DOHH2 (cell line): Measurements from ENCODE around the gene CASP2.

Experiments
- H3F3A ChIP-seq: fragments of 200-600 bp; sonication (generic), shearing (Covaris generic); 2 replicates; pipeline ENCODE4 v1.6.0; 2016; ENCODE audit warnings: antibody characterized with exemption, mild to moderate bottlenecking; ENCODE audit not compliant: control insufficient read depth, insufficient read depth
- H3K27ac ChIP-seq: fragments of 200-600 bp; sonication (generic); 2 replicates; pipeline ENCODE4 v1.5.1; 2014; ENCODE audit warnings: low read depth, mild to moderate bottlenecking, low read length, moderate library complexity
- H3K27me3 ChIP-seq: fragments of 200-600 bp; sonication (generic); 2 replicates; pipeline ENCODE4 v1.6.1; 2014; ENCODE audit warnings: mild to moderate bottlenecking, low read length, mixed read lengths; ENCODE audit not compliant: control insufficient read depth
- H3K36me3 ChIP-seq: fragments of 200-600 bp; sonication (generic); 2 replicates; pipeline ENCODE4 v1.6.1; 2014; ENCODE audit warnings: mild to moderate bottlenecking, low read length, moderate library complexity, mixed read lengths; ENCODE audit not compliant: control insufficient read depth
- H3K4me1 ChIP-seq: fragments of 200-600 bp; sonication (generic); 2 replicates; pipeline ENCODE4 v1.6.1; 2014; ENCODE audit warnings: mild to moderate bottlenecking, low read length, mixed read lengths; ENCODE audit not compliant: control insufficient read depth
- H3K4me2 ChIP-seq: fragments of 200-600 bp; sonication (generic); 2 replicates; pipeline ENCODE4 v1.6.0; 2014; ENCODE audit warnings: mild to moderate bottlenecking, low read length, moderate library complexity
- H3K4me3 ChIP-seq: fragments of 200-600 bp; sonication (generic); 2 replicates; pipeline ENCODE4 v1.5.1; 2014; ENCODE audit warnings: mild to moderate bottlenecking, low read length, mixed read lengths
- H3K79me2 ChIP-seq: fragments of 200-600 bp; sonication (generic); 2 replicates; pipeline ENCODE4 v1.6.1; 2014; ENCODE audit warnings: mild to moderate bottlenecking, low read length, mixed read lengths; ENCODE audit not compliant: control insufficient read depth
- H3K9me2 ChIP-seq: fragments of 200-600 bp; sonication (generic); replicated peaks from 2 replicates; pipeline ENCODE4 v1.6.1; 2014; ENCODE audit warnings: mild to moderate bottlenecking, low read length, mixed read lengths; ENCODE audit not compliant: control insufficient read depth
- H3K9me3 ChIP-seq: fragments of 200-600 bp; sonication (generic); 2 replicates; pipeline ENCODE4 v1.6.1; 2014; ENCODE audit warnings: antibody characterized with exemption, low read length, mixed read lengths; ENCODE audit not compliant: control insufficient read depth, insufficient read depth
- H4K20me1 ChIP-seq: fragments of 200-600 bp; sonication (generic); 2 replicates; pipeline ENCODE4 v1.6.0; 2014; ENCODE audit warnings: low read depth, mild to moderate bottlenecking, antibody characterized with exemption, low read length, moderate library complexity; ENCODE audit not compliant: control insufficient read depth, insufficient read depth
- EZH2phosphoT487 ChIP-seq: fragments of 200-600 bp; sonication (generic); IDR thresholded peaks from 2 replicates; pipeline ENCODE4 v1.6.1; 2017; ENCODE audit warnings: borderline replicate concordance, mild to moderate bottlenecking, antibody characterized with exemption, low read length, moderate library complexity, mixed read lengths
- TF ChIP-seq, protein P1 (sequence below): fragments of 200-600 bp; sonication (generic); IDR thresholded peaks from one replicate; pipeline ENCODE4 v1.5.1; 2014; ENCODE audit warnings: antibody characterized with exemption, mild to moderate bottlenecking, low read depth, low read length; ENCODE audit not compliant: poor library complexity, severe bottlenecking

CASP2 gene

DNA sequence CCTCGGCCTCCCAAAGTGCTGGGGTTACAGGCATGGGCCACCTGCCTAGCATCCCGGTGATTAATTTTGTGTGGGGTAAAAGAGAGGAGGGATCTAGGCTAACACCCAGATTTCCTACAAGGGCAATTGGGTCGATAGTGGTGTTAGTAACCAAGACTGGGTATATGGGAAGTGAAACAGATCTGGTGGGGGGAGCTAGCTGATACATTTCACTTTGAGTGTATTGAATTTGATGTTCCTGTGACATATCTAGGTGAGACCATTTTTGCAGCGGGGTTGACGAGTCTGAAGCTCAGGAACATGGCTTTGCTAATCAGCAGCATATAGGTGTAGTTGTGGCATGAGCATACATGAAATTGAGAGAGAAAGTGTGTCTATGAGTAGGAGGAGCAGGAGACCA is 39.8 kb downstream of the CASP2 start:
- Histone ChIP-seq H3K9me3 (no peaks in the 10 kb centered on the region), H3K9me2 (no peaks in the 10 kb centered on the region), H3K4me1 (peaks cover 54% of the 10 kb centered on the region), H3K79me2 (no peaks in the 10 kb centered on the region), H3K4me3 (peak overlapping the region; percentile 30), H3F3A (no peaks in the 10 kb centered on the region), H3K27me3 (0 out of 2 replicates have a peak, but pooled peaks cover 5% of the 10 kb centered on the region), H4K20me1 (no peaks in the 10 kb centered on the region), H3K27ac (0 out of 2 replicates have a peak overlapping the region, but pooled peaks have one; percentile 8), H3K36me3 (no peaks in the 10 kb centered on the region), H3K4me2 (peak overlapping the region; percentile 53)
- no peak for TF ChIP-seq EZH2phosphoT487
- TF ChIP-seq, protein P1, sequence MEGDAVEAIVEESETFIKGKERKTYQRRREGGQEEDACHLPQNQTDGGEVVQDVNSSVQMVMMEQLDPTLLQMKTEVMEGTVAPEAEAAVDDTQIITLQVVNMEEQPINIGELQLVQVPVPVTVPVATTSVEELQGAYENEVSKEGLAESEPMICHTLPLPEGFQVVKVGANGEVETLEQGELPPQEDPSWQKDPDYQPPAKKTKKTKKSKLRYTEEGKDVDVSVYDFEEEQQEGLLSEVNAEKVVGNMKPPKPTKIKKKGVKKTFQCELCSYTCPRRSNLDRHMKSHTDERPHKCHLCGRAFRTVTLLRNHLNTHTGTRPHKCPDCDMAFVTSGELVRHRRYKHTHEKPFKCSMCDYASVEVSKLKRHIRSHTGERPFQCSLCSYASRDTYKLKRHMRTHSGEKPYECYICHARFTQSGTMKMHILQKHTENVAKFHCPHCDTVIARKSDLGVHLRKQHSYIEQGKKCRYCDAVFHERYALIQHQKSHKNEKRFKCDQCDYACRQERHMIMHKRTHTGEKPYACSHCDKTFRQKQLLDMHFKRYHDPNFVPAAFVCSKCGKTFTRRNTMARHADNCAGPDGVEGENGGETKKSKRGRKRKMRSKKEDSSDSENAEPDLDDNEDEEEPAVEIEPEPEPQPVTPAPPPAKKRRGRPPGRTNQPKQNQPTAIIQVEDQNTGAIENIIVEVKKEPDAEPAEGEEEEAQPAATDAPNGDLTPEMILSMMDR = no peak

GRCh38 chr7:143329471-143330170 is 41.5 kb downstream of the CASP2 start:
- no peak for TF ChIP-seq EZH2phosphoT487
- TF ChIP-seq, protein P1 = peak; percentile 44
- no peaks in the 10 kb centered on the region for H4K20me1 ChIP-seq
- no peaks in the 10 kb centered on the region for H3K36me3 ChIP-seq
- H3K4me2 ChIP-seq = no peak overlapping the region
- no peaks in the 10 kb centered on the region for H3K9me2 ChIP-seq
- no peak overlapping the region for H3K27ac ChIP-seq
- H3K79me2 ChIP-seq = no peaks in the 10 kb centered on the region
- H3F3A ChIP-seq = no peaks in the 10 kb centered on the region
- H3K9me3 ChIP-seq = no peaks in the 10 kb centered on the region
- H3K27me3 ChIP-seq = 0 out of 2 replicates have a peak, but pooled peaks cover 5% of the 10 kb centered on the region
- no peak overlapping the region for H3K4me3 ChIP-seq
- H3K4me1 ChIP-seq = peaks cover 41% of the 10 kb centered on the region

GRCh38 chr7:143331179-143331801 is 43.1 kb downstream of the CASP2 start:
- TF ChIP-seq, protein P1 = no peak
- TF ChIP-seq EZH2phosphoT487 = no peak
- Histone ChIP-seq H3K9me3 (no peaks in the 10 kb centered on the region), H3K27me3 (0 out of 2 replicates have a peak, but pooled peaks cover 5% of the 10 kb centered on the region), H3K79me2 (no peaks in the 10 kb centered on the region), H3K4me3 (no peak overlapping the region), H3K4me2 (no peak overlapping the region), H3K9me2 (no peaks in the 10 kb centered on the region), H4K20me1 (no peaks in the 10 kb centered on the region), H3F3A (no peaks in the 10 kb centered on the region), H3K27ac (no peak overlapping the region), H3K4me1 (peaks cover 25% of the 10 kb centered on the region), H3K36me3 (no peaks in the 10 kb centered on the region)
